Keratinocyte (primary cell): ENCODE measurements around the gene FBXW5. TPM values are rescaled to one million over a fixed set of nuclear protein-coding genes. Genes with fewer than 3 reads are reported as not detected.

Source experiments
- DNase-seq: peaks from one replicate; pipeline ENCODE4 v3.0.0-alpha.2; 2011; ENCODE audit warnings: low read depth, missing footprints, low spot score
- FAIRE-seq: peaks from 2 replicates; lab custom pipeline; 2011; peaks lifted over from hg19 to GRCh38; lab: Jason Lieb, UNC
- H2AFZ ChIP-seq: 2 replicates; pipeline ENCODE4 v1.6.0; 2012; ENCODE audit warnings: low read length, control low read depth, inconsistent platforms; ENCODE audit not compliant: control insufficient read depth
- H3K27ac ChIP-seq: 2 replicates; pipeline ENCODE4 v1.5.1; 2011; ENCODE audit warnings: low read length; ENCODE audit not compliant: control insufficient read depth, insufficient read depth
- H3K27me3 ChIP-seq: 3 replicates; pipeline ENCODE4 v1.6.0; 2011; ENCODE audit warnings: low read length; ENCODE audit not compliant: control insufficient read depth, insufficient read depth; ENCODE audit errors: extremely low read depth
- H3K36me3 ChIP-seq, 2 experiments: 2 replicates in 1 of 2; 3 replicates in 1 of 2; pipeline ENCODE4 v1.5.1; 2011; ENCODE audit warnings: low read length in 2 of 2, mild to moderate bottlenecking in 1 of 2; ENCODE audit not compliant: control insufficient read depth in 2 of 2, insufficient read depth in 2 of 2; ENCODE audit errors: extremely low read depth in 1 of 2
- H3K4me1 ChIP-seq: 3 replicates; pipeline ENCODE4 v1.5.1; 2011; ENCODE audit warnings: low read length; ENCODE audit not compliant: control insufficient read depth, insufficient read depth; ENCODE audit errors: extremely low read depth
- H3K4me2 ChIP-seq: 3 replicates; pipeline ENCODE4 v1.6.0; 2011; ENCODE audit warnings: low read depth, low read length; ENCODE audit not compliant: control insufficient read depth, insufficient read depth; ENCODE audit errors: extremely low read depth
- H3K4me3 ChIP-seq, 3 experiments: fragments of 200-600 bp in 1 of 3; sonication (generic) in 1 of 3; 2 replicates in 2 of 3; 3 replicates in 1 of 3; pipeline ENCODE4 v1.5.1; 2011 to 2016; ENCODE audit warnings: low read length in 3 of 3, mild to moderate bottlenecking in 3 of 3, control low read depth in 2 of 3, inconsistent platforms in 1 of 3, low read depth in 1 of 3, mixed read lengths in 1 of 3, mixed run types in 1 of 3, moderate library complexity in 1 of 3; ENCODE audit not compliant: control insufficient read depth in 2 of 3, insufficient read depth in 2 of 3; ENCODE audit errors: extremely low read depth in 1 of 3
- H3K79me2 ChIP-seq: 2 replicates; pipeline ENCODE4 v1.6.0; 2012; ENCODE audit warnings: low read length; ENCODE audit not compliant: control insufficient read depth, insufficient read depth
- H3K9ac ChIP-seq: 3 replicates; pipeline ENCODE4 v1.6.0; 2011; ENCODE audit warnings: low read length; ENCODE audit not compliant: control insufficient read depth, insufficient read depth; ENCODE audit errors: extremely low read depth
- H3K9me1 ChIP-seq: 3 replicates; pipeline ENCODE4 v1.6.0; 2011; ENCODE audit warnings: low read length; ENCODE audit not compliant: control insufficient read depth, insufficient read depth; ENCODE audit errors: extremely low read depth
- H3K9me3 ChIP-seq: 2 replicates; pipeline ENCODE4 v1.5.1; 2012; ENCODE audit warnings: low read depth, low read length; ENCODE audit not compliant: control insufficient read depth
- H4K20me1 ChIP-seq: 3 replicates; pipeline ENCODE4 v1.6.0; 2011; ENCODE audit warnings: low read length; ENCODE audit not compliant: control insufficient read depth, insufficient read depth; ENCODE audit errors: extremely low read depth
- EZH2 ChIP-seq: IDR thresholded peaks from one replicate; pipeline ENCODE4 v1.6.1; 2012; ENCODE audit warnings: inconsistent platforms, mild to moderate bottlenecking, low read length, moderate library complexity
- dilution Hi-C: fragments of 300-500 bp; cut with MboI; formaldehyde crosslinking; loops from one replicate; pipeline ENCODE4 v1.7.0; 2020; ENCODE audit warnings: low sequenced_read_pairs; ENCODE audit not compliant: extremely low pct_ligation_motif_present
- polyA minus RNA-seq, 3 experiments: library from RNA; depleted of rRNA, polyadenylated mRNA; stranded (reverse); fragments of >200 nt; gene quantifications; 1 replicate in 1 of 3; 2 replicates in 1 of 3; 3 replicates in 1 of 3; pipeline ENCODE4 v1.2.3, GENCODE V29; 2011
- polyA plus RNA-seq, 5 experiments: library from polyadenylated mRNA; depleted of rRNA in 3 of 5; stranded (reverse) in 3 of 5; stranded (forward) in 1 of 5; unstranded in 1 of 5; fragments of >200 nt; gene quantifications; 1 replicate in 1 of 5; 2 replicates in 3 of 5; 3 replicates in 1 of 5; pipeline versions ENCODE4 v1.2.1 to v1.2.3, GENCODE V29; 2011 to 2012; ENCODE audit warnings: missing spikeins in 2 of 5, low read depth in 1 of 5, low replicate concordance in 1 of 5
- TF ChIP-seq, protein P1 (sequence below), 3 experiments: IDR thresholded peaks in 1 of 3; conservative IDR thresholded peaks in 1 of 3; optimal IDR thresholded peaks in 1 of 3; 2 replicates in 2 of 3; 3 replicates in 1 of 3; pipeline versions ENCODE3 to v1.5.1; 2011; ENCODE audit warnings: low read length in 3 of 3, mild to moderate bottlenecking in 3 of 3, moderate library complexity in 2 of 3, control low read depth in 1 of 3, inconsistent platforms in 1 of 3; ENCODE audit not compliant: insufficient read depth in 2 of 3; ENCODE audit errors: extremely low read depth in 1 of 3

FBXW5 gene, protein sequence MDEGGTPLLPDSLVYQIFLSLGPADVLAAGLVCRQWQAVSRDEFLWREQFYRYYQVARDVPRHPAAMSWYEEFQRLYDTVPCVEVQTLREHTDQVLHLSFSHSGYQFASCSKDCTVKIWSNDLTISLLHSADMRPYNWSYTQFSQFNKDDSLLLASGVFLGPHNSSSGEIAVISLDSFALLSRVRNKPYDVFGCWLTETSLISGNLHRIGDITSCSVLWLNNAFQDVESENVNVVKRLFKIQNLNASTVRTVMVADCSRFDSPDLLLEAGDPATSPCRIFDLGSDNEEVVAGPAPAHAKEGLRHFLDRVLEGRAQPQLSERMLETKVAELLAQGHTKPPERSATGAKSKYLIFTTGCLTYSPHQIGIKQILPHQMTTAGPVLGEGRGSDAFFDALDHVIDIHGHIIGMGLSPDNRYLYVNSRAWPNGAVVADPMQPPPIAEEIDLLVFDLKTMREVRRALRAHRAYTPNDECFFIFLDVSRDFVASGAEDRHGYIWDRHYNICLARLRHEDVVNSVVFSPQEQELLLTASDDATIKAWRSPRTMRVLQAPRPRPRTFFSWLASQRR
- polyA plus RNA-seq (23.0 to 47.2 TPM (median 34.5 TPM) in 3 replicates), polyA minus RNA-seq (41.1 to 90.0 TPM (median 44.6 TPM) in 3 replicates)
- polyA plus RNA-seq (2011; ENCODE audit: low read depth), result 11.3 TPM
- 15.5 and 43.2 TPM in 2 replicates for polyA plus RNA-seq (2011; cell fraction: cytosol; rRNA removed)
- polyA plus RNA-seq (2011; cell fraction: nucleus; rRNA removed), result 37.0 and 53.7 TPM in 2 replicates
- 27.3 and 49.9 TPM in 2 replicates for polyA plus RNA-seq (2012; ENCODE audit: low replicate concordance)
- 151 TPM for polyA minus RNA-seq (2011; cell fraction: cytosol; rRNA and poly(A)+ RNA removed)
- polyA minus RNA-seq (2011; cell fraction: nucleus; rRNA and poly(A)+ RNA removed), result 27.7 and 39.5 TPM in 2 replicates

DNA sequence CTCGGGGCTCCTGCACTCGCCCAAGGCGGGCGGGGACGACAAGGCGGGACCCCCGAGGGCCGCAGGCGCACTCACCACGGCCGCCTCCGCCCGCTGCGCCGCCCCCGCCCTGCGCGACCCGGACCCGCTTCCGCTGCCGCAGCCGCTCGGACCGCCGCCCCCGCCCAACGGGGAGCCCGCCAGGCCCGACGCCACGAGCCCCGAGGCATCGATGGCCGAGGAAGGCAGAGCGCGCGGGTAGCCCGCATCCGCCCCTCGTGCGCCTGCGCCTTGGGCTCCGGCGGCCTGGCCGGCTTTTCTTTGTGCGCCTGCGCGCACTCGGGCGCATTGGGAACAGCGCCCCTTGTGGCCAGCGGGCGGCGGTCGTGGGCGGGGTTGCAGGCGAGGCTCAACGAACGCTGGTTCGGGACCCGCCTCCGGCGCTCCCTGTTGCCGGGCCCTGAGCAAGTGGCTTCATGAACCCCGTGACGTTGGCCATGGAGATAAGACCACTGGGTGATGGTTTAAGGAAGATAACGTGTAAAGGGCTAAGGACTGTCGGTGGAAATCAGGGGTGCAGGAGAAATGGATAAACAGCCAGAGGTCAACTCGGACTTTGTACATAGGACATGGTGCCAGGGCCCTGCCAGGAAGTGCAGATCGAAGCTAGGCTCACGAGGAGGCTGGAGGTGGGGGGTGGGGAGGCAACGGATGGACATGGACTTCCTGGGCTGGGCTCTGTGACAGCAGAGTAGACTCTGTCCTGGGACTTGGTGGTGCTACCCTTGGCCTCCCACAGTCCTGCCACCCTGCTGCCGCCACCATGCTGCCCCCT lies at the start of gene FBXW5, which contains the start of gene C8G:
Gene FBXW5 (minus strand): TSS at position 220 of the 814 bp plus-strand sequence. CDS start 655 bp downstream, outside the sequence.
Gene C8G (plus strand): TSS at position 725 of the 814 bp plus-strand sequence. CDS start 78 bp downstream, at position 803.
- Histone ChIP-seq H4K20me1 (no peaks in the 10 kb centered on the region), H3K9ac (peak within 1 kb of the TSS; percentile 80), H3K36me3 (peaks cover 15 to 24% of the 10 kb centered on the region in 2 experiments), H3K27ac (peak within 1 kb of the TSS; percentile 67), H3K4me1 (peaks cover 14% of the 10 kb centered on the region), H3K4me2 (peak within 1 kb of the TSS; percentile 83), H3K9me3 (no peaks in the 10 kb centered on the region), H3K27me3 (no peaks in the 10 kb centered on the region), H2AFZ (peak within 1 kb of the TSS; percentile 40), H3K4me3 (peak within 1 kb of the TSS; percentile 73 to 87 (median 85)), H3K79me2 (peaks cover 31% of the 10 kb centered on the region), H3K9me1 (no peaks in the 10 kb centered on the region)
- DNase-seq, result peak; percentile 36
- no peak for TF ChIP-seq EZH2
- TF ChIP-seq, protein P1, sequence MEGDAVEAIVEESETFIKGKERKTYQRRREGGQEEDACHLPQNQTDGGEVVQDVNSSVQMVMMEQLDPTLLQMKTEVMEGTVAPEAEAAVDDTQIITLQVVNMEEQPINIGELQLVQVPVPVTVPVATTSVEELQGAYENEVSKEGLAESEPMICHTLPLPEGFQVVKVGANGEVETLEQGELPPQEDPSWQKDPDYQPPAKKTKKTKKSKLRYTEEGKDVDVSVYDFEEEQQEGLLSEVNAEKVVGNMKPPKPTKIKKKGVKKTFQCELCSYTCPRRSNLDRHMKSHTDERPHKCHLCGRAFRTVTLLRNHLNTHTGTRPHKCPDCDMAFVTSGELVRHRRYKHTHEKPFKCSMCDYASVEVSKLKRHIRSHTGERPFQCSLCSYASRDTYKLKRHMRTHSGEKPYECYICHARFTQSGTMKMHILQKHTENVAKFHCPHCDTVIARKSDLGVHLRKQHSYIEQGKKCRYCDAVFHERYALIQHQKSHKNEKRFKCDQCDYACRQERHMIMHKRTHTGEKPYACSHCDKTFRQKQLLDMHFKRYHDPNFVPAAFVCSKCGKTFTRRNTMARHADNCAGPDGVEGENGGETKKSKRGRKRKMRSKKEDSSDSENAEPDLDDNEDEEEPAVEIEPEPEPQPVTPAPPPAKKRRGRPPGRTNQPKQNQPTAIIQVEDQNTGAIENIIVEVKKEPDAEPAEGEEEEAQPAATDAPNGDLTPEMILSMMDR (optimal IDR thresholded peaks at IDR 0.05 in 1 of 3, IDR thresholded peaks at IDR 0.05 in 1 of 3, conservative IDR thresholded peaks at IDR 0.05 in 1 of 3; ENCODE audit: extremely low read depth in 1 of 3, insufficient read depth in 2 of 3, low read length in 3 of 3), result peak in 2 of 3 experiments; percentile 81 to 97
- dilution Hi-C loops, result loop anchor here (25.0 kb wide), 1 partner anchor 132 kb away; the partner anchor contains the start of gene RABL6
- peak; percentile 9 for FAIRE-seq

DNA sequence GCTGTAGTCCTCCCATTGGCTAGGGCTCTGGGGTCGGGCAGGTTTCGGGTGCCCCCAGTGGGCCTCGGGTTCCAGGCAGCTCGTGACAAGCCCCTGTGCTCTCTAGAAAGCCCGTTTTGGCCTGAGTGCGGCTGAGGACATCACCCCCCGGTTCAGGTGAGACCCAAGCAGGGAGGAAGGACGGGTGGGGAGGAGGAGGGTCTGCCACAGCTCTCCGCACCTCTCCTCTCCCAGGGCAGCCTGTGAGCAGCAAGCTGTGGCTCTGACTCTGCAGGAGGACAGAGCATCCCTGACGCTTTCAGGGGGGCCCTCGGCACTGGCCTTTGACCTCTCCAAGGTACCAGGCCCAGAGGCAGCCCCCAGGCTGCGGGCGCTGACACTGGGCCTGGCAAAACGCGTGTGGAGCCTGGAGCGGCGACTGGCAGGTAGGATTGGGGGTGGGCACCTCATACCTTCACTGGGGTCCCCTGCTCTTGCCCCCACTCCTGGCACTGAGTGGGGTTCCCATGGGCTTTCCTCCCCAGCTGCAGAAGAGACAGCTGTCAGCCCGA lies 48.4 kb upstream of the FBXW5 start:
- Histone ChIP-seq H3K9me1 (no peaks in the 10 kb centered on the region), H3K27ac (peak overlapping the region; percentile 31), H3K36me3 (peaks cover 0 to 10% of the 10 kb centered on the region in 2 experiments), H3K4me3 (peak overlapping the region; percentile 64 to 76 (median 74)), H4K20me1 (peaks cover 3% of the 10 kb centered on the region), H3K4me1 (peaks cover 43% of the 10 kb centered on the region), H3K27me3 (no peaks in the 10 kb centered on the region), H3K4me2 (peak overlapping the region; percentile 93), H2AFZ (no peak overlapping the region), H3K9ac (peak overlapping the region; percentile 51), H3K9me3 (no peaks in the 10 kb centered on the region), H3K79me2 (no peaks in the 10 kb centered on the region)
- no peak for DNase-seq
- FAIRE-seq, result no peak
- dilution Hi-C loops, result no loop called here
- TF ChIP-seq, protein P1 (optimal IDR thresholded peaks at IDR 0.05 in 1 of 3, IDR thresholded peaks at IDR 0.05 in 1 of 3, conservative IDR thresholded peaks at IDR 0.05 in 1 of 3; ENCODE audit: extremely low read depth in 1 of 3, insufficient read depth in 2 of 3, low read length in 3 of 3), result no peak
- no peak for TF ChIP-seq EZH2
